ENCODE measurements around the gene SYCE1L. TPM values are rescaled to one million over a fixed set of nuclear protein-coding genes. Genes with fewer than 3 reads are reported as not detected.

Gene SYCE1L
- total RNA-seq, 1 donor from 2014 or later, result 0.66 TPM

- no peak overlapping the region for H3K27ac ChIP-seq (replicated peaks)
- no peaks in the 10 kb centered on the region for H3K27me3 ChIP-seq (ENCODE audit: low read depth)
- no peaks in the 10 kb centered on the region for H3K9me3 ChIP-seq (replicated peaks)
- intact Hi-C loops (cut with micrococcal nuclease), result no loop called here
- H3K36me3 ChIP-seq, result no peaks in the 10 kb centered on the region
- no peak for TF ChIP-seq CTCF (IDR thresholded peaks at IDR 0.05; ENCODE audit: borderline replicate concordance)
- DNase-seq, result no peak
- no peak overlapping the region for H3K4me3 ChIP-seq
- no peaks in the 10 kb centered on the region for H3K4me1 ChIP-seq
These were observed 46.9 kb downstream of the SYCE1L start for GRCh38 chr16:77246150-77246549.

DNA sequence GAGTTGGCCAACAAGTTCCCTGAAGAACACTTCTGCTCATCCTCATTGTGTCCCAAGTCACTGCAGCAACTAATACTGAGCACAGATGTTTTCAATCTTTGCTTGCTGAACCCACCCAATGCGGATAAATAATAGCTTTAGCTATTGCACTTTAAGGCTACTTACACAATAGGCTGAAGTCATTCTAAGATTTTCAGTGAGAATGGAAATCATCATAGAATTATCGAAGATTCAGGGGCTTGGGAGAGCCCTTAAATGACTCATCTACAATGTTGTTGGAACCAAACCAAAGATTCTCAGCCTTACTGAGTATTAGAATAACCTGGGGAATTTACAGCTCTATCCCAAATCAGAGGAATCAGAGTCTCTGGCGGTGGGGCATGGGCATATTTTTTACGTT is 51.2 kb downstream of the SYCE1L start:
- no peak overlapping the region for H3K27ac ChIP-seq (replicated peaks)
- DNase-seq, result no peak
- TF ChIP-seq CTCF (IDR thresholded peaks at IDR 0.05; ENCODE audit: borderline replicate concordance), result no peak
- H3K36me3 ChIP-seq, result no peaks in the 10 kb centered on the region
- intact Hi-C loops (cut with micrococcal nuclease), result no loop called here
- H3K27me3 ChIP-seq (ENCODE audit: low read depth), result no peaks in the 10 kb centered on the region
- H3K4me1 ChIP-seq, result no peaks in the 10 kb centered on the region
- H3K9me3 ChIP-seq (replicated peaks), result peaks cover 11% of the 10 kb centered on the region
- no peak overlapping the region for H3K4me3 ChIP-seq

Other genes with a start within 250 kb of the SYCE1L start
- 16.8 TPM for gene MON1B, start 8.2 kb upstream of the SYCE1L start, total RNA-seq
- gene ADAMTS18, start 235.6 kb downstream of the SYCE1L start, total RNA-seq, result not detected

All from left ventricle myocardium inferior (tissue), 1 donor.